Stimulated activated CD8-positive, alpha-beta memory T cell treated with anti-CD3 and anti-CD28 coated beads, Interleukin-12 subunit alpha, Interleukin-12 subunit beta, amount 100 ng/mL, for 24 hours (primary cell): ENCODE data around the gene SNRPA.
"Not testable (repeated sequence)": the region's sequence is repeated elsewhere in the genome, so short reads cannot be mapped to it uniquely, and the experiment has no call there.

Source experiments
- DNase-seq: peaks from one replicate; pipeline ENCODE4 v3.0.0-alpha.2; 2020; ENCODE audit errors: extremely low read depth

SNRPA gene

DNA sequence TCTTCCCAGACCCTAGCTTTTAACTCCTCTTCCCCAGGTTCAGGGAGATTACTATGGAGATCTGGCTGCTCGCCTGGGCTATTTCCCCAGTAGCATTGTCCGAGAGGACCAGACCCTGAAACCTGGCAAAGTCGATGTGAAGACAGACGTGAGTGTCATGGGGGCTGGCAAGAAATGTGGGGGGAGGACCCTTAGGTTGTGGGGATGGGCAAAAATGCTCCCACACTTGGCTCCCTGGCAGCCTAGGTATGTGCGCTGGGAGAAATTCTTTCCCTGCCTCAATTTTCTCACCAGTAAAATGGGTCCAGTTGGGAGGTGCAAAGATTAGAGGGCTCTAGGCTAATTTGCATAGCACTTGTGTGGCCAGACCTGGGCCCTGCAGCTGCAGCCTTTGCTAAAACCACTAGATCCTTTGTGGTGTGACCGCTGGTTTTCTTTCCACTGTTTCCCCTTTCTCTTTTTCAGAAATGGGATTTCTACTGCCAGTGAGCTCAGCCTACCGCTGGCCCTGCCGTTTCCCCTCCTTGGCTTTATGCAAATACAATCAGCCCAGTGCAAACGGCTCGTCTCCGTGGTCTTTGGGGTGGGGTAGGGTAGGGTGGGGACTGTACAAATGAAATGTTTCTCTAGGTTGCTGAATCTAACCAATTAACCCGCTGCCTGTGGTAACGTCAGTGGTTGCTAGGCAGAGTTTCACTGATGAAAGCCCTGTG, 26.1 kb downstream of the SNRPA start:
- no peak for DNase-seq

DNA sequence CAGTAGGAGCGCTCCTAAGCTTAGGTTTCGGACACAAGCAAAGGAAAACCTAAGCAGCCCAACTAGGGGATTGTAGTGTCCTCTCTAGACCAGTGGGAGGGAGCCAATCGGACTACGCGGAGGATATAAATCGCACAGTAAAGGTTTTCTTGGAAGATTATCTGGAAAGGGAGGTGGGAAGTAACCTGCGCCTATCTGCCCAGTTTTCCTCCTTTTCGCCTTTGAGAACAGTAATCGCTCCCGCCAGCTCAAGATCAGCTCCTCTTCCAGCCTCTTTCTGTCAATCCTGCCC, 26.6 kb downstream of the SNRPA start:
- DNase-seq: no peak

DNA sequence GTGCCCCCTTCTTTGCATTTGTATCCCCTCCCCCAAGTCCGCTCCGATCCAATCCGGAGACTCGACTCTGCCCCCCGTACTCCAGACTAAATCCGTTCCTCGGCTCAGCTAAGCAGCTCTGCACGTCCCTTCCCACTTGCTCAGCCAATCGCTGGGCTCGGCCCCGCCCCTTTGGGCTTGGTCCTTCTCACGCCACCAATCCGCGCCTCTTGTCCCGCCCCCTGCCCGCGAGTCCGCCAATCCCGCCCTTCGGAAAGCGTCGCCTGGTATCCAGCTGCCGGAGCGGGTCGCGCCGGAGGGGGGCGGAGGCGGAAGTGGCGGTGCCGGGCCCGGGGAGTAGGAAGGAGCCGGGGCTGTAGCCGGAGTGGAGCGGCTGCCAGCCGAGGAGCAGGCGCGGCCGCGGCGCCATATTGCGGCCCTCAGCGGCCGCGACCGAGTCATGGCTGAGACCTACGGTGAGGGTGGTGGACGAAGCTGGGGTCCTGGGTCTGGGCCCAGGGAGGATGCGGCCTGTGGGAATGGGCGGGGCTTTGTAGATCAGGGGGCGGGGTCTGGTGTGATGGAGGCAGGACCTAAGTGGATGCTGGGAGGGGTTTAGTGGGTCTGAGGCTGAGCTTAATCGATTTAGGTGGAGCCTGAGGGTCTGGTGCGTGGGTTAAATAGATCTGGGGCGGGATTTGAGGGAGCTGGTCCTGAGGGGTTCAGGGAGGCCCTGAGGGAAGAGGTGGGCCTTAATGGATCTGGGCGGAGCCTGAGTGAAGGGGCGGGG, 27.1 kb downstream of the SNRPA start, which contains the start of gene RAB4B:
Gene RAB4B (plus strand): TSS at position 311 of the 769 bp plus-strand sequence. CDS start 129 bp downstream, at position 440.
- DNase-seq: peak; percentile 100

DNA sequence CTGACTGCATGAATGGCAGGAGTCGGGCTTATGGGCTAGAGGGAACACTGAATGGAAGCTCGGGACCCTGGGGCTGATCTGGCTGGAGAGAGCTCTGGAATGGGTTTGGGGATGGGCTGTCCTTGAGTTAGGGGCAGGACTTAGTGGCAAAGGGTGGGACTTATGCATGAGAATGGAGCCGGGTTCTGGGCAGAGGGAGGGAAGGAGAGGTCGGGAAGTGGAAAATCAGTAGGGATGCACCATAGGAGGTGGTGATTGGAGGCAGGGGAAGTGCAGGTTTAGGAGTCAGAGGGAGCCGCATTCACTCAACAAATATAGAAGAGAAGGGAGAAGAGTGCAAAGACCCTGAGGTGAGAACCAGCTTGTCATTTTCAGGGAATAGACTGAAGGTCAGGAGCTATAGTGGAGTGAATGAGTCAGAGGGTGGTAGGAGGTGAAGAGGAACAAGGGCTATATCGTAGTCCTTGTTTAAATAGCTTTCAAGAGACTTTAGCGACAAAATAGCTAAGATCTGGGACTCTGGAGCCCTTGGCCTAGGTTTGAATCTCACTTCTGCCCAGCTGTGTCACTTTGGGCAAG, 27.8 kb downstream of the SNRPA start:
- DNase-seq: no peak

DNA sequence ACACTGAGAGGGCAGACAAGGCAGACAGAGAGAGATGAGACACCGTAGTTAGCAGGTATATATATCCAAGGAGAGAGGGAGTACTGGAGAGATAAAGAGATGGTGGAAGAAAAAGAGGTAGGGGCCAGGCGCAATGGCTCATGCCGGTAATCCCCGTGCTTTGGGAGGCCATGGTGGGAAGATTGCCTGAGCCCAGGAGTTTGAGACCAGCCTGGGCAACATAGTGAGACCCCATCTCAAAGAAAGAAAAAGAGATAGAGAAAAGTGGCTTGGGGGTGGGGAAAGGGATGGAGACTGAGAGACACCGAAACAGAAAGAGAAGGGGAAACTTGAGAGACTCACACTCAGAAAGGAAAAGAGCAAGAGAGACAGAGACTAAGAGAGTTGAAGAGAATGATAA, 29.6 kb downstream of the SNRPA start:
- DNase-seq: no peak

DNA sequence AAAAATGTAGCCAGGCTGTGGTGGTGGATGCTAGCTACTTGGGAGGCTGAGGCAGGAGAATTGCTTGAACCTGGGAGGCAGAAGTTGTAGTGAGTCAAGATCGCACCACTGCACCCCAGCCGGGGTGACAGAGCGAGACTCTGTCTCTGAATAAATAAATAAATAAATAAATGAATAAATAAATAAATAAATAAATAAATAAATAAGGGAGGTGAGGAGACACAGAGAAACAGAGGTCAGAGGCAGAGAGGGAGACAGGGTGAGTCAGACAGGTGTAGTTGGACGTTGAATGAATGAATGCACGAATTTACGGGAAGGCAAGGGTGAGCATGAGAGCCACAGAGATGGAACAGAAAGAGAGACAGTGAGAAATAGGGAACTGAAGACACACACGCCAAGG, 30.1 kb downstream of the SNRPA start:
- no peak for DNase-seq

DNA sequence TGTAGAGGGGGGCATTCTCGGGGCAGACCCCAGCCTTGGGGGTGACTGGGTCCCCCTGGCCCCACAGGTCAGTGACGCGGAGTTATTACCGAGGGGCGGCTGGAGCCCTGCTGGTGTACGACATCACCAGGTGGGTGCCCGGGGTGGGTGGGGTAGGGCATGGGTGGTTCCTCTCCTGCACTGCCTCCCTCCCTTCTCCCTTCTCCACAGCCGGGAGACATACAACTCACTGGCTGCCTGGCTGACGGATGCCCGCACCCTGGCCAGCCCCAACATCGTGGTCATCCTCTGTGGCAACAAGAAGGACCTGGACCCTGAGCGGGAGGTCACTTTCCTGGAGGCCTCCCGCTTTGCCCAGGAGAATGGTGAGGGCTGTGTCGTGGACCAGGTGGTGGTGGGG, 32.7 kb downstream of the SNRPA start:
- DNase-seq: no peak

DNA sequence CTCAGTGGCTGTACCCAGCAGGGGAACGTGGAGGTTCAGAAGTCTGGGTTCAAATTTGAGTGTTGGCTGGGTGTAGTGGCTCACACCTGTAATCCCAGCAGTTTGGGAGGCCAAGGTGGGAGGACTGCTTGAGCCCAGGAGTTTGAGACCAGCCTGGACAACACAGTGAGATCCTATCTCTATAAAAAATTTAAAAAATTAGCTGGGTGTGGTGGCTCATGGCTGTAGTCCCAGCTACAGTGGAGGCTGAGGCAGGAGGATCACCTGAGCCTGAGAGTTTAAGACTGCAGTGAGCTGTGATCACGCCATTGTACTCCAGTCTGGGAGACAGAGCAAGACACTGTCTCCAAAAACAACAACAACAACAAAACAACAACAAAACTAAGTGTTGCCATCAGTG, 33.1 kb downstream of the SNRPA start:
- DNase-seq: not testable (repeated sequence)

DNA sequence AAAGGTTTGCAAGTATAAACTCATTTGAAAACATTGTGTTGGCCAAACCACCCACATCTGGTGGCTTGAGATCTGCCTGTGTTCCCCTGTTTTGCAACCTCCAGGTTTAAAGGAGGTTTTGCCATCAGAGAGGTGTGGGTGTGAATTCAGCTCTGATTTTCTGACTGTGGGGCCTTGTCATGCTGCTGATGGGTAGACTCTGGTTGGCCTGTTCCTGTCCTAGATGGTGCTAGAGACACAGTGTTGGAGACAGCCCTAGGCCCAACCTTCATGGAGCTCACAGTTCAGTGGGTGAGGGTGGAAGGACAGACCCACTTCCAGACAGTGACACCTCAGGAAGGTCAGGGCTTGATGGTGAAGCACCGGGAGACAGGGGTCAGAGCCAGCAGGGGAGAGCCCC, 34.5 kb downstream of the SNRPA start:
- no peak for DNase-seq

DNA sequence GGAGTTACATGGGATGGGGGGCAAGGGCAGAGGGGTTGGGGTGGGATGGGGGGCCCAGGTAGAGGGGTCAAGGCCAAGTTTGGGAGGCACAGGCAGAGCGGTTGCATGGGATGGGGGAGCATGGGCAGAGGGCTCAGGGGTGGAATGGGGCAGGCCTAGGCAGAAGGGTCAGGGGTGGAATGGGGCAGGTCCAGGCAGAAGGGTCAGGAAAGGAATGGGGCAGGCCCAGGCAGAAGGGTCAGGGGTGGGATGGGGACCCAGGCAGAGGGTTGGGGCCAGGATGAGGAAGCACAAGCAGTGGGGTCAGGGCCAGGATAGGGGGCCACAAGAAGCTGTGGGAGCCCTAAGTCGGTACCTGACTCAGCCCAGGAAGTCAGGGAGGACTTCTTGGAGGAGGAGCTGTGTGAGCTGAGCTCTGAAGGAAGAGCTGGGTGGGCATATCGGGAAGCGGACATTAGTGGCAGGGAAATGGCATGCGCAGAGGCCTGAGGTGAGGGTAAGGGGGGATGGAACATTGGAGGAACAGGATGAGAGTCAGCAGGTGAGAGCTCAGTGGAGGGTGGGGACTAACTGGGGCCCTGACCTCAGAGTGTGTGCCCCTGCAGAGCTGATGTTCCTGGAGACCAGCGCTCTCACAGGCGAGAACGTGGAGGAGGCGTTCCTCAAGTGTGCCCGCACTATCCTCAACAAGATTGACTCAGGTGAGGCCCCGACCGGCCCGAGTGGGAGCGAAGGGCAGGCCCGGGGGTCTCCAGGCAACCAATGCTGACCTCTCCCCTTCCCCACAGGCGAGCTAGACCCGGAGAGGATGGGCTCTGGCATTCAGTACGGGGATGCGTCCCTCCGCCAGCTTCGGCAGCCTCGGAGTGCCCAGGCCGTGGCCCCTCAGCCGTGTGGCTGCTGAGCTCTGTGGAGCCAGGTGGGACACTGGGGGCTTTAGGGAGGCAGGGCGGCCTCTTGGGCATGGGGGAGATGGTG, 35.3 kb downstream of the SNRPA start:
- DNase-seq: no peak

DNA sequence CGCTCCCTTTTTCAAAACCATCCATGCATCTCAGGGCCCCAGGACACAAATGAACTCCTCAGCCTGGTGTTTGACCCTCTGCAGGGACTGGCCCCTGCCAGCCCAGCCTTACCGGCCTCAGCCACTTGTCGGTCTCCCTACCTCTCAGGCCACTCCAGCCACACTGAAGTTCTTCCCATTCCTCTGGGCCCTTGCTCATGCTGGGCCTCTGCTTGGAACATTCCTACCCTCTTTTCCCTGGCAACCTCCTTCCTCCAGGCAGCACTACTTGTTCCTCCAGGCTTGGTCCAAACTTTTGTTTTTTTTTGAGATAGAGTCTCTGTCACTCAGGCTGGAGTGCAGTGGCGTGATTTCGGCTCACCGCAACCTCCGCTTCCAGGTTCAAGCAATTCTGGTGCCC, 40.3 kb downstream of the SNRPA start:
- DNase-seq: no peak

DNA sequence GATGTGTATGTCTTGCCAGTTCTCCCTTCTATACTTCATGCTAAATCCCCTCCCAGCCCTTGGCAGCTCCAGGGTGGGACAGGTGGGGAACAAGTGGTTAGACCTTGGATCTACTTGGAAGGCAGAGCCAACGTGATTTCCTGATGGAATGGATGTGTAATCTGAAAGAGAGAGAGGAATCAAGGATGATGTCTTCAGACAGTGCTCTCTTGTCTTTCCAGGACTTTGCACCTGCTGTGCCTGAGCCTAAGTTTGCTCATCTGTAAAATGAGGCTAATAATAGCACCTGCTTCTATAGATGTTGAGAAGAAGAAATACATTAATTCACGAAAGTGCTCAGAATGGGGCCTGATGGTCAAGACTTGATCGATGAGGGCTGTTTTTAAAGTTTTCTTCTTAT, 41.0 kb downstream of the SNRPA start:
- DNase-seq: no peak

DNA sequence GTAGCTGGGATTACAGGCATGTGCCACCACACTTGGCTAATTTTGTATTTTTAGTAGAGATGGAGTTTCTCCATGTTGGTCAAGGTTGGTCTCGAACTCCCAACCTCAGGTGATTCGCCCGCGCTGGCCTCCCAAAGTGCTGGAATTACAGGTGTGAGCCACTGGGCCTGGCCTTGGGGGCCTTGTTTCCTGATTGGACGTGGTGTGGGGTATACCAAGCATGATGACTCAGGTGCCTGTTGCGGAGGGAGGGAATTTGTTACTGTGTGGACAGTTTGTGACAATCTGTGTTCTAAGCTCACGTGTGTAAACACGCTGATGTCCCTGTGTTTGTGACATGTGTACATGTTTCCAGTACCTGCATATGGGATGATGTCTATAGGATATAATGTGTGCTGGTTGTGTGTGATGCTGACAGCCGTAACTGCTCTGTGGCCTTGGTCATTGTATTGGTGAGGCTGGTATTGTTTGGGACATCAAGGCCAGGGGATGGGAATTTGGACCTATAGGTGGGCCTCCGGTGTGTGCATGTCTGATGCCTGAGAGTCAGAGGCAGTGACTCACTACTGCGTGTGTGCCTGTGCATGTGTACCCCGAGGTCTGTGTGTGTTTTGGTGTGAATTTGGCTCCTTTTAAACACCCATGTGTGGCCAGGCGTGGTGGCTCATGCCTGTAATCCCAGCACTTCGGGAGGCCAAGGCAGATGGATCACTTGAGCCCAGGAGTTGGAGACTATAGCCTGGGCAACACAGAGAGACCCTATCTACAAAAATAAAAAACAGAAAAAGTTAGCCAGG, 46.4 kb downstream of the SNRPA start:
- no peak for DNase-seq

DNA sequence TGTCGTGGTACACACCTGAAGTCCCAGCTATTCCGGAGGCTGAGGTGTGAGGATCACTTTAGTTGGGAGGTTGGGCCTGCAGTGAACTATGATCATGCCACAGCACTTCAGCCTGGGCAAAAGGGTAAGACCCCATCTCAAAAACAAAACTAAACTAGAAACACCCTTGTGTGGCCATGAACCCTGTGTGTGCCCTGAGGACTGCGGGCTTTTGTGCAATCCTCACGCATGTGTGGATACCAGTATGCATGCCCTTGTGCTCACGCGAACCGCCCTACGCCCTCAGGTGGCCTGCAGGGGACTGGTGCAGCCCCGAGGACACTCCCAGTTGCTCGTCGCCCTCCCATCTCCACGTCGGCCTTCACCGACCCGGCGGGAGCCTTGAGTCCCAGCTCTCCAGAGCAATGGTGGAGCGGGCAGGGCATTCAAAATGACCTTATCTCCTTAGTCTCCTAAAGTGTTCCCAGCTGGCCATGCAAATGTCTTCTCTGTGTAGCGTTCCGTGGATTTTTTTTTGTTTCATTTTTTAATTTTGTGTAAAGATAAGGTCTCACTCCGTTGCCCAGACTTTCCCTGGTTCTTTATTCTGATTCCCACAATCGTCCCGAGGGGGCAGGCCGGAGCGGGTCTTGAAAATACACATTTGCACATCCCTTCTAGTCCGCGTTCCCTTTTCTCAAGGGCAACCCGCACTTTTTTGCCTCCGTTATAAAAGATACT, 47.1 kb downstream of the SNRPA start:
- no peak for DNase-seq

DNA sequence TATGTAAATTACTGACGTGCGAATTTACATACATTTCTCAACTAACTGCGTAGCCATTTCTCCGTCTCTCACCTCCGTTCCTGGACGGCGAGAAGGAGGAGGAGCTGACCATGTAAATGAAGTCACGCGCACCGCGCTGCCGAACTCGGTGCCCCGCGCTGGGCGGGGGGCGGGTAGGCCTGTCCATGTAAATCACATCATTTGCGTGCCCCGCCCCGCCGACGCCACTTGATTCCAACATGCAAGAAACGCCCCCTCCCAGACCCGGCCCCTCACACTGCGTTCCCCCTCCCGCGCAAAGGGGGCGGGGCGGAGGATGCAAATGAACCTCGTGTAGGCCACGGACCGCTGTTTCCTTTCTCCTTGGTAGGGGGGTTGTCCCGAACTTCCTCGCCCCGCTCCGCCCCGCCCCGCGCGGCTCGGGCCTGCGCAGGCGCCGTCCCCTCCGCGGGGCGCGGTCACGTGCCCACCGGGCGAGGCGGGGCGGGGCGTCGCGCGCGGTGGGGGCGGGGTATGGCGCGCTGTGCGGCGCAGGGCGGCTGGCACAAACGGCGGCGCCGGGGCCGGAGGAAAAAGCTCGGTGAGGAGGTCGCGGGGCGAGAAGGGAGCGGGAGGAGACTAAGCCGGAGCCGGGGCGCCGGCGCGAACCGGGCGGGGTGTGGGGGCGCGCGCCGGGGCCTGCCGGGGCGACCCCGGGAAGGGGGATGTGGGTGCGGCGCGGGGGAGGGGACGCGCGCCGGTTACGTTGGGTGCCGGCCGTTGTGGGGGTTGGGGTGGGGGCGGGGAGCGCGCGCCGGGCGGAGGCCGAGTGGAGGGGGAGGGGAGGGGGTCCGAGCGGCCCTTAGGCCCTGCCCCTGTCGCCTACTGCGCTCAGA, 47.9 kb downstream of the SNRPA start, which contains the start of gene EGLN2:
Gene EGLN2 (plus strand): TSS at position 509 of the 875 bp plus-strand sequence. CDS start 1,382 bp downstream, outside the sequence.
- peak; percentile 100 for DNase-seq

DNA sequence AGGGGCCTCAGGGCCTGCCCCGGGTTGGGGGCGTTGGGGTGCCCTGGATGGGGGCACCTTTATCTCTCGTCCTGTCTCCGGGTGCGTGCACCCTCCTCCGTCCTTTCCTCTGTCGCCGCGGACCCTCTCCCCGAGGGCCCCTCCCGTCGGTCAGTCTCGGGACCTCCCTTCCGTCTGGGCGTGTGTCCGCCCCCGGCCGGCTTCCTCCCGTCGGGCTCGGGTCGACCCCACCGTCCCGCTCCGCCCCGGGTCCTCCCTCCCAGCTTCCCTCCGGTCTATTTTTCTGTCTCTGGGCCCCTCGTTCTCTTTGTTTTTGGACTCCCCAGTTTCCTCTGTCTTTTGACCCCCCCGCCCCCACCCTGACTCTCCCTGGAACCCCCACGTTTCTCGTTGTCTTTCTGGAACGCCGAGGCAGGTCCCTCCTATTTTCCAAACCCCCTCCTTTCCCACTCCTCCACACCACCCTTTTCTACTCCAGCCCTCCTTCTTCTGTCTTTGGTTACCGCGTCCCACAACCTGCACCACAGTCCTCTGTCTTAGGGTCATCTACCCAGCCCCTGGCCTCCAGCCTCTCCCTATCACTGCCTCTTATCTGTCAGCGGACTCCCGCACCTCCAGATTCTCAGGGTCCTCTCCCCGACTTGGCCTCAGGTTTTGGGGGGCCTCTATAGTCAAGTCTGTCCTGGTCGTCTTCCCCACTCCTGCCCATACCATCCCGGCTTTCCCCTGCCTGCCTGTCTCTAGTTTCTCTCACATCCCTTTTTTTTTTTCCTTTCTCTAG, 48.7 kb downstream of the SNRPA start:
- DNase-seq: no peak

DNA sequence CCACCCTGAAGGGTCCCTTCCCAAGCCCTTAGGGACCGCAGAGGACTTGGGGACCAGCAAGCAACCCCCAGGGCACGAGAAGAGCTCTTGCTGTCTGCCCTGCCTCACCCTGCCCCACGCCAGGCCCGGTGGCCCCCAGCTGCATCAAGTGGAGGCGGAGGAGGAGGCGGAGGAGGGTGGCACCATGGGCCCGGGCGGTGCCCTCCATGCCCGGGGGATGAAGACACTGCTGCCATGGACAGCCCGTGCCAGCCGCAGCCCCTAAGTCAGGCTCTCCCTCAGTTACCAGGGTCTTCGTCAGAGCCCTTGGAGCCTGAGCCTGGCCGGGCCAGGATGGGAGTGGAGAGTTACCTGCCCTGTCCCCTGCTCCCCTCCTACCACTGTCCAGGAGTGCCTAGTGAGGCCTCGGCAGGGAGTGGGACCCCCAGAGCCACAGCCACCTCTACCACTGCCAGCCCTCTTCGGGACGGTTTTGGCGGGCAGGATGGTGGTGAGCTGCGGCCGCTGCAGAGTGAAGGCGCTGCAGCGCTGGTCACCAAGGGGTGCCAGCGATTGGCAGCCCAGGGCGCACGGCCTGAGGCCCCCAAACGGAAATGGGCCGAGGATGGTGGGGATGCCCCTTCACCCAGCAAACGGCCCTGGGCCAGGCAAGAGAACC, 49.5 kb downstream of the SNRPA start:
- DNase-seq: no peak

DNA sequence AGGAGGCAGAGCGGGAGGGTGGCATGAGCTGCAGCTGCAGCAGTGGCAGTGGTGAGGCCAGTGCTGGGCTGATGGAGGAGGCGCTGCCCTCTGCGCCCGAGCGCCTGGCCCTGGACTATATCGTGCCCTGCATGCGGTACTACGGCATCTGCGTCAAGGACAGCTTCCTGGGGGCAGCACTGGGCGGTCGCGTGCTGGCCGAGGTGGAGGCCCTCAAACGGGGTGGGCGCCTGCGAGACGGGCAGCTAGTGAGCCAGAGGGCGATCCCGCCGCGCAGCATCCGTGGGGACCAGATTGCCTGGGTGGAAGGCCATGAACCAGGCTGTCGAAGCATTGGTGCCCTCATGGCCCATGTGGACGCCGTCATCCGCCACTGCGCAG, 50.0 kb downstream of the SNRPA start:
- no peak for DNase-seq
